GM23248 (cell line): ENCODE measurements around the gene GRIK3. TPM values are rescaled to one million over a fixed set of nuclear protein-coding genes. Genes with fewer than 3 reads are reported as not detected.
"Not testable (repeated sequence)": the region's sequence is repeated elsewhere in the genome, so short reads cannot be mapped to it uniquely, and the experiment has no call there.

Source experiments
- DNase-seq: peaks from one replicate; pipeline ENCODE4 v3.0.0-alpha.2; 2015
- H2AFZ ChIP-seq: fragments of 200-600 bp; sonication (generic); 2 replicates; pipeline ENCODE4 v1.6.1; 2016; ENCODE audit warnings: antibody characterized with exemption
- H3F3A ChIP-seq: fragments of 200-600 bp; sonication (generic); 2 replicates; pipeline ENCODE4 v1.6.1; 2016; ENCODE audit warnings: mild to moderate bottlenecking, antibody characterized with exemption, mixed run types; ENCODE audit not compliant: insufficient read depth
- H3K27ac ChIP-seq: fragments of 200-600 bp; sonication (generic); 2 replicates; pipeline ENCODE4 v1.5.1; 2016; ENCODE audit warnings: mild to moderate bottlenecking
- H3K27me3 ChIP-seq: fragments of 200-600 bp; sonication (generic); replicated peaks from 2 replicates; pipeline ENCODE4 v1.6.1; 2016; ENCODE audit warnings: mild to moderate bottlenecking; ENCODE audit not compliant: insufficient read depth
- H3K36me3 ChIP-seq: fragments of 200-600 bp; sonication (generic); 2 replicates; pipeline ENCODE4 v1.6.1; 2016; ENCODE audit warnings: low read depth, mild to moderate bottlenecking
- H3K4me1 ChIP-seq: fragments of 200-600 bp; sonication (generic); 2 replicates; pipeline ENCODE4 v1.6.1; 2016; ENCODE audit warnings: mild to moderate bottlenecking; ENCODE audit not compliant: insufficient read depth
- H3K4me2 ChIP-seq: fragments of 200-600 bp; sonication (generic); one replicate; pipeline ENCODE4 v1.6.1; 2016; ENCODE audit warnings: mild to moderate bottlenecking; ENCODE audit not compliant: unreplicated experiment
- H3K4me3 ChIP-seq: fragments of 200-600 bp; sonication (generic); 2 replicates; pipeline ENCODE4 v1.5.1; 2016; ENCODE audit warnings: mild to moderate bottlenecking
- H3K79me2 ChIP-seq: fragments of 200-600 bp; sonication (generic); 2 replicates; pipeline ENCODE4 v1.6.1; 2016; ENCODE audit warnings: mild to moderate bottlenecking; ENCODE audit not compliant: insufficient read depth
- H3K9ac ChIP-seq: fragments of 200-600 bp; sonication (generic); 2 replicates; pipeline ENCODE4 v1.6.1; 2016; ENCODE audit warnings: mild to moderate bottlenecking
- H3K9me2 ChIP-seq: fragments of 200-600 bp; sonication (generic); 2 replicates; pipeline ENCODE4 v1.6.1; 2016; ENCODE audit warnings: mixed run types, mild to moderate bottlenecking, moderate library complexity; ENCODE audit not compliant: insufficient read depth
- H3K9me3 ChIP-seq: fragments of 200-600 bp; sonication (generic); one replicate; pipeline ENCODE4 v1.6.1; 2017; ENCODE audit warnings: low read depth
- H4K20me1 ChIP-seq: fragments of 200-600 bp; sonication (generic); 2 replicates; pipeline ENCODE4 v1.6.0; 2016; ENCODE audit not compliant: insufficient read depth
- EZH2 ChIP-seq: fragments of 200-600 bp; sonication (generic); IDR thresholded peaks from 2 replicates; pipeline ENCODE4 v1.6.1; 2018; ENCODE audit warnings: antibody characterized with exemption, mild to moderate bottlenecking; ENCODE audit not compliant: insufficient read depth, poor library complexity, severe bottlenecking
- EZH2phosphoT487 ChIP-seq: fragments of 200-600 bp; sonication (generic); IDR thresholded peaks from 2 replicates; pipeline ENCODE4 v1.6.1; 2018; ENCODE audit warnings: antibody characterized with exemption, moderate library complexity, mild to moderate bottlenecking, low read depth; ENCODE audit not compliant: insufficient read depth
- WGBS, 2 experiments: methylation state at CpG; one replicate each; pipeline ENCODE4 v1.1.6; 2015 to 2017; ENCODE audit warnings: low lambda C conversion rate in 2 of 2, low coverage in 1 of 2; ENCODE audit errors: missing lambda C conversion rate in 2 of 2; 5-methylcytosine and 5-hydroxymethylcytosine counted together
- in situ Hi-C: fragments of 300-500 bp; cut with MboI; formaldehyde crosslinking; loops from 2 replicates; pipeline ENCODE4 v1.15.0; 2020
- polyA plus RNA-seq: library from polyadenylated mRNA; unstranded; fragments of >200 nt; fragmentation: Nextera tagmentation; extraction: Ambion mirVana; gene quantifications from 2 replicates; pipeline ENCODE4 v1.2.1, GENCODE V29; 2016
- total RNA-seq: library from RNA; depleted of rRNA; stranded (reverse); fragments of >200 nt; shearing (Covaris generic); gene quantifications from 2 replicates; pipeline ENCODE4 v1.2.3, GENCODE V29; 2014

Gene GRIK3
- total and polyA plus RNA-seq, 2 experiments from 2014 or later, result not detected

DNA sequence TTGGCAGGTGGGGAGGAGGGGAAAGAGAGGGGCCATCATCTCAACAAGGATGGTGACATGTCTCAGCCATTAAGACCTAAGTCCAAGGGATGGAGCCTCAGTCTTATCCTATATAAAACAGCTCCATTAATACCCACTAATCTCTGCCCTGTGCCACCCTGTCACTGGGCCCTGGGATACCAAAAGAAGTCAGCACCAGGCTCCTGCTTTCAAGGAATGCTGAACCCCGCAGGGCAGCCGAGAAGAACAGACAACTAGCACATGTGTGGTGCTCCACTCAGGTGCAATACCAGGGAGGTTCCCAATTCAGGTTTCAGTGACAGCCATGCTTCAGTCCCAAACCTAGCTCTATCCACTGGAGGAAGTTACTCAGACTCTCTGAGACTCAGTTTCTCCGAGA, 128.4 kb downstream of the GRIK3 start:
- TF ChIP-seq EZH2 (no peak), EZH2phosphoT487 (no peak)
- Histone ChIP-seq H4K20me1 (no peaks in the 10 kb centered on the region), H3K27me3 (no peaks in the 10 kb centered on the region), H3K27ac (no peak overlapping the region), H3K4me1 (no peaks in the 10 kb centered on the region), H3K4me2 (no peak overlapping the region), H3K36me3 (no peaks in the 10 kb centered on the region), H2AFZ (no peak overlapping the region), H3K9ac (no peak overlapping the region), H3F3A (no peaks in the 10 kb centered on the region), H3K4me3 (no peak overlapping the region), H3K9me2 (no peaks in the 10 kb centered on the region), H3K9me3 (no peaks in the 10 kb centered on the region), H3K79me2 (no peaks in the 10 kb centered on the region)
- DNase-seq, result no peak
- WGBS, 2 experiments, result 10 to 30% methylated on average over 3 of the region's 3 CpGs
- in situ Hi-C loops, result no loop called here

DNA sequence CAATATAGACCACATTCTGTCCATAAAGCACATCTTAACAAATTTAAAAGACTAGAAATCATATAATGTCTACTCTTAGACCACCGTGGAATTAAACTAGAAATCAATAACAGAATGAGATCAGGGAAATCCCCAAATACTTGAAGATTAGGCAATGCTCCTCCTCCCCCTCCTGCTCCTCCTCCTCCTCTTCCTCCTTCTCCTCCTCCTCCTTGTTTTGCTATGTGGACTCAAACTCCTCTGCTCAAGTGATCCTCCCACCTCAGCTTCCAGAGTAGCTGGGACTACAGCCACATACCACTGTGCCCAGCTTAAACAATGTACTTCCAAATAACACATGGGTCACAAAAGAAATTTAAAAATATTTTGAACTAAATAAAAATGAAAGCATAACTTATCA, 134.2 kb downstream of the GRIK3 start:
- H3K4me2 ChIP-seq, result no peak overlapping the region
- TF ChIP-seq EZH2phosphoT487 (no peak), EZH2 (no peak)
- no peaks in the 10 kb centered on the region for H3K36me3 ChIP-seq
- no peaks in the 10 kb centered on the region for H3K4me1 ChIP-seq
- no peaks in the 10 kb centered on the region for H3K9me3 ChIP-seq
- H3K27ac ChIP-seq, result no peak overlapping the region
- H3K4me3 ChIP-seq, result no peak overlapping the region
- no peaks in the 10 kb centered on the region for H3K79me2 ChIP-seq
- H3F3A ChIP-seq, result no peaks in the 10 kb centered on the region
- no peak overlapping the region for H3K9ac ChIP-seq
- no peaks in the 10 kb centered on the region for H3K27me3 ChIP-seq
- in situ Hi-C loops, result no loop called here
- DNase-seq, result no peak
- no peaks in the 10 kb centered on the region for H3K9me2 ChIP-seq
- 8 to 9% methylated on average over 1 of the region's 1 CpG for WGBS, 2 experiments
- no peak overlapping the region for H2AFZ ChIP-seq
- no peaks in the 10 kb centered on the region for H4K20me1 ChIP-seq

DNA sequence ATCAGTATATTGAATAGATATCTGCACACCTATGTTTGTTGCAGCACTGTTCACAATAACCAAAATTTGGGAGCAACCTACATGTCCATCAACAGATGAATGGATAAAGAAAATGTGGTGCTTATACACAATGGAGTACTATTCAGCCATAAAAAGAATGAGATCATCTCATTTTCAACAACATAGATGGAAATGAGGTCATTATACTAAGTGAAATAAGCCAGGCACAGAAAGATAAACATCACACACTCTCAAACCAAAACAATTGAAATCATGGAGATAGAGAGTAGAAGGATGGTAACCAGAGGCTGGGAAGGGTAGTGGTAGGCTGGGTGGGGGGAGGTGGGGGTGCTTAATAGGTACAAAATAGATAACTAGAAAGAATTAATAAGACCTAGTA, 136.5 kb downstream of the GRIK3 start:
- H3K9ac ChIP-seq, H3K9me3 ChIP-seq, H3K36me3 ChIP-seq, H3K27me3 ChIP-seq, H3K4me1 ChIP-seq, H3F3A ChIP-seq, H3K4me3 ChIP-seq, in situ Hi-C loops, H4K20me1 ChIP-seq, H3K79me2 ChIP-seq, H3K27ac ChIP-seq, DNase-seq, H3K4me2 ChIP-seq, H2AFZ ChIP-seq, H3K9me2 ChIP-seq: not testable (repeated sequence)

DNA sequence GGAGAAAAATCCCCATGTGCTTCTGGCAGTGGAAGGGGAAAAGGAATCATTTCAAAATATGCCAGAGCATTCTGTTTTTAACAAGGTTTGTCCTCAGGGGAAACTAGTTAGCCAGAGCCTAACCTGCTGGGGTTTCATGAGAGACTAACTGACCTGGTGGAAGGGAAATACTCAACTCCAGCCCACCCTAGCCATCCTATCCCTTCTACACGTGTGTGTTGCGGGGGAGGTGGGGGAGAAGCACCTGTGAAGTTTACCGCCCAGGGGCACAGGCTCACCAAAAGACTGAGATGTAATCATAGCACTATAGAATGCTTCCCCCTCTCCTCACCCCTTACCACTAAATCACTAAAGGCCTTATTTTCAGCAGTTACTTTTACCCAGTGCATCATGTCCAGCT, 139.5 kb downstream of the GRIK3 start:
- in situ Hi-C loops, result no loop called here
- Histone ChIP-seq H3K4me1 (no peaks in the 10 kb centered on the region), H3K9me3 (no peaks in the 10 kb centered on the region), H3K9me2 (no peaks in the 10 kb centered on the region), H3F3A (no peaks in the 10 kb centered on the region), H3K9ac (no peak overlapping the region), H3K27ac (no peak overlapping the region), H3K79me2 (no peaks in the 10 kb centered on the region), H4K20me1 (no peaks in the 10 kb centered on the region), H3K4me3 (no peak overlapping the region), H3K36me3 (no peaks in the 10 kb centered on the region), H3K4me2 (no peak overlapping the region), H3K27me3 (no peaks in the 10 kb centered on the region), H2AFZ (no peak overlapping the region)
- WGBS, 2 experiments, result 13 to 21% methylated on average over 3 of the region's 3 CpGs
- TF ChIP-seq EZH2phosphoT487 (no peak), EZH2 (no peak)
- no peak for DNase-seq

DNA sequence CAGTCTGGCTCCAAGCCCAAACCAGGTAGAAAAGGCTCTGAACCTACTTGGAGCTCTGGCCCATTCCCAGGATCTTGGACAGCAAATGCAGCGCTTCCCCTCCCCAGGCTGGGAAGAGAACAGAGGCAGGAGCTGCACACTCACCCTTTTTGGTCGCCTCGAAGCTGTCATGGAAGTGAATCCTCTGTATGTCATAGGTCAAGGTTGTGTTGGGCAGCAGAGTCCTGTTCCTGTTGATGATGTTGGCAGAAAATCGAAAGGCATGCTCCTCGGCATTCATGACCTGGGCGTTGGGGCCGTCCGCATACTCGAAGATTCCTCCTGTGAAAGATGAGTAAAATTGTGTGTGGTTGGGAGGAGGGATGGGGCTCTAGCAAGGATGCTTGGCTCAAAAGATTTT, 143.5 kb downstream of the GRIK3 start:
- no peaks in the 10 kb centered on the region for H3K4me1 ChIP-seq
- no peak overlapping the region for H2AFZ ChIP-seq
- H3K9me2 ChIP-seq, result no peaks in the 10 kb centered on the region
- no peaks in the 10 kb centered on the region for H3K27me3 ChIP-seq
- no peaks in the 10 kb centered on the region for H3K79me2 ChIP-seq
- no peaks in the 10 kb centered on the region for H3K36me3 ChIP-seq
- H3K9me3 ChIP-seq, result no peaks in the 10 kb centered on the region
- H3F3A ChIP-seq, result no peaks in the 10 kb centered on the region
- DNase-seq, result no peak
- in situ Hi-C loops, result no loop called here
- no peak overlapping the region for H3K9ac ChIP-seq
- no peak overlapping the region for H3K4me2 ChIP-seq
- TF ChIP-seq EZH2 (no peak), EZH2phosphoT487 (no peak)
- H3K27ac ChIP-seq, result no peak overlapping the region
- no peak overlapping the region for H3K4me3 ChIP-seq
- no peaks in the 10 kb centered on the region for H4K20me1 ChIP-seq
- 29 to 30% methylated on average over 9 of the region's 9 CpGs for WGBS, 2 experiments
